GM23338 (cell line): ENCODE measurements around the gene ARMC9.

ENCODE experiments used
- CREB1 ChIP-seq: fragments of 250-450 bp; sonication (Bioruptor Pico); IDR thresholded peaks from 2 replicates; pipeline ENCODE4 v1.5.0; 2020; ENCODE audit warnings: low read depth, mild to moderate bottlenecking, moderate library complexity
- EZH2 ChIP-seq: fragments of 200-600 bp; sonication (generic); IDR thresholded peaks from one replicate; pipeline ENCODE4 v1.8.0; 2017; ENCODE audit warnings: antibody characterized with exemption, mild to moderate bottlenecking, low read depth; ENCODE audit not compliant: unreplicated experiment
- EZH2phosphoT487 ChIP-seq: fragments of 200-600 bp; sonication (generic); IDR thresholded peaks from one replicate; pipeline ENCODE4 v1.8.1; 2018; ENCODE audit warnings: antibody characterized with exemption; ENCODE audit not compliant: unreplicated experiment
- JUNB ChIP-seq: IDR thresholded peaks from one replicate; pipeline ENCODE4 v1.6.1; 2016; ENCODE audit warnings: antibody characterized with exemption; ENCODE audit not compliant: unreplicated experiment
- POLR2AphosphoS5 ChIP-seq: IDR thresholded peaks from 2 replicates; pipeline ENCODE4 v1.6.1; 2016; ENCODE audit warnings: antibody characterized with exemption, low read depth
- ZNF114 ChIP-seq: fragments of 250-450 bp; sonication (Bioruptor Pico); IDR thresholded peaks from 2 replicates; pipeline ENCODE4 v1.5.0; 2020; ENCODE audit warnings: mild to moderate bottlenecking, moderate library complexity
- ZNF331 ChIP-seq: fragments of 250-450 bp; sonication (Bioruptor Pico); IDR thresholded peaks from 2 replicates; pipeline ENCODE4 v1.5.0; 2020; ENCODE audit warnings: low read depth, mild to moderate bottlenecking, moderate library complexity
- TF ChIP-seq, protein P1 (sequence below), 2 experiments: fragments of 200-600 bp in 1 of 2; sonication (generic) in 1 of 2; conservative IDR thresholded peaks; 2 replicates each; pipeline versions ENCODE4 v1.5.1 to v1.6.1; 2016 to 2017; ENCODE audit warnings: antibody characterized with exemption in 2 of 2, low read depth in 2 of 2, mild to moderate bottlenecking in 2 of 2, moderate library complexity in 1 of 2
- TF ChIP-seq, protein P2 (sequence below): IDR thresholded peaks from 2 replicates; pipeline ENCODE4 v1.6.1; 2016; ENCODE audit warnings: antibody characterized with exemption
- TF ChIP-seq, protein P3 (sequence below): IDR thresholded peaks from one replicate; pipeline ENCODE4 v1.6.1; 2018; ENCODE audit warnings: antibody characterized with exemption; ENCODE audit not compliant: unreplicated experiment
- TF ChIP-seq, protein P4 (sequence below): fragments of 250-450 bp; sonication (Bioruptor Pico); IDR thresholded peaks from 2 replicates; pipeline ENCODE4 v1.5.0; 2020; ENCODE audit warnings: mild to moderate bottlenecking, moderate library complexity

DNA sequence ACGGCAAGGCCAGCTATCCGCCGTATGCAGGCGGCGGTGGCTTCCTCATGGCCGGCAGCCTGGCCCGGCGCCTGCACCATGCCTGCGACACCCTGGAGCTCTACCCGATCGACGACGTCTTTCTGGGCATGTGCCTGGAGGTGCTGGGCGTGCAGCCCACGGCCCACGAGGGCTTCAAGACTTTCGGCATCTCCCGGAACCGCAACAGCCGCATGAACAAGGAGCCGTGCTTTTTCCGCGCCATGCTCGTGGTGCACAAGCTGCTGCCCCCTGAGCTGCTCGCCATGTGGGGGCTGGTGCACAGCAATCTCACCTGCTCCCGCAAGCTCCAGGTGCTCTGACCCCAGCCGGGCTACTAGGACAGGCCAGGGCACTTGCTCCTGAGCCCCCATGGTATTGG, 200.2 kb downstream of the ARMC9 start:
- TF ChIP-seq, protein P1, sequence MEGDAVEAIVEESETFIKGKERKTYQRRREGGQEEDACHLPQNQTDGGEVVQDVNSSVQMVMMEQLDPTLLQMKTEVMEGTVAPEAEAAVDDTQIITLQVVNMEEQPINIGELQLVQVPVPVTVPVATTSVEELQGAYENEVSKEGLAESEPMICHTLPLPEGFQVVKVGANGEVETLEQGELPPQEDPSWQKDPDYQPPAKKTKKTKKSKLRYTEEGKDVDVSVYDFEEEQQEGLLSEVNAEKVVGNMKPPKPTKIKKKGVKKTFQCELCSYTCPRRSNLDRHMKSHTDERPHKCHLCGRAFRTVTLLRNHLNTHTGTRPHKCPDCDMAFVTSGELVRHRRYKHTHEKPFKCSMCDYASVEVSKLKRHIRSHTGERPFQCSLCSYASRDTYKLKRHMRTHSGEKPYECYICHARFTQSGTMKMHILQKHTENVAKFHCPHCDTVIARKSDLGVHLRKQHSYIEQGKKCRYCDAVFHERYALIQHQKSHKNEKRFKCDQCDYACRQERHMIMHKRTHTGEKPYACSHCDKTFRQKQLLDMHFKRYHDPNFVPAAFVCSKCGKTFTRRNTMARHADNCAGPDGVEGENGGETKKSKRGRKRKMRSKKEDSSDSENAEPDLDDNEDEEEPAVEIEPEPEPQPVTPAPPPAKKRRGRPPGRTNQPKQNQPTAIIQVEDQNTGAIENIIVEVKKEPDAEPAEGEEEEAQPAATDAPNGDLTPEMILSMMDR (conservative IDR thresholded peaks at IDR 0.05; ENCODE audit: low read depth in 2 of 2) = no peak
- TF ChIP-seq, protein P2, sequence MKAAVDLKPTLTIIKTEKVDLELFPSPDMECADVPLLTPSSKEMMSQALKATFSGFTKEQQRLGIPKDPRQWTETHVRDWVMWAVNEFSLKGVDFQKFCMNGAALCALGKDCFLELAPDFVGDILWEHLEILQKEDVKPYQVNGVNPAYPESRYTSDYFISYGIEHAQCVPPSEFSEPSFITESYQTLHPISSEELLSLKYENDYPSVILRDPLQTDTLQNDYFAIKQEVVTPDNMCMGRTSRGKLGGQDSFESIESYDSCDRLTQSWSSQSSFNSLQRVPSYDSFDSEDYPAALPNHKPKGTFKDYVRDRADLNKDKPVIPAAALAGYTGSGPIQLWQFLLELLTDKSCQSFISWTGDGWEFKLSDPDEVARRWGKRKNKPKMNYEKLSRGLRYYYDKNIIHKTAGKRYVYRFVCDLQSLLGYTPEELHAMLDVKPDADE = no peak
- TF ChIP-seq EZH2phosphoT487 (no peak), POLR2AphosphoS5 (no peak), CREB1 (CRISPR knock-in tag) (no peak), EZH2 (no peak), ZNF114 (CRISPR knock-in tag) (no peak), ZNF331 (CRISPR knock-in tag) (no peak), JUNB (no peak)
- TF ChIP-seq, protein P3, sequence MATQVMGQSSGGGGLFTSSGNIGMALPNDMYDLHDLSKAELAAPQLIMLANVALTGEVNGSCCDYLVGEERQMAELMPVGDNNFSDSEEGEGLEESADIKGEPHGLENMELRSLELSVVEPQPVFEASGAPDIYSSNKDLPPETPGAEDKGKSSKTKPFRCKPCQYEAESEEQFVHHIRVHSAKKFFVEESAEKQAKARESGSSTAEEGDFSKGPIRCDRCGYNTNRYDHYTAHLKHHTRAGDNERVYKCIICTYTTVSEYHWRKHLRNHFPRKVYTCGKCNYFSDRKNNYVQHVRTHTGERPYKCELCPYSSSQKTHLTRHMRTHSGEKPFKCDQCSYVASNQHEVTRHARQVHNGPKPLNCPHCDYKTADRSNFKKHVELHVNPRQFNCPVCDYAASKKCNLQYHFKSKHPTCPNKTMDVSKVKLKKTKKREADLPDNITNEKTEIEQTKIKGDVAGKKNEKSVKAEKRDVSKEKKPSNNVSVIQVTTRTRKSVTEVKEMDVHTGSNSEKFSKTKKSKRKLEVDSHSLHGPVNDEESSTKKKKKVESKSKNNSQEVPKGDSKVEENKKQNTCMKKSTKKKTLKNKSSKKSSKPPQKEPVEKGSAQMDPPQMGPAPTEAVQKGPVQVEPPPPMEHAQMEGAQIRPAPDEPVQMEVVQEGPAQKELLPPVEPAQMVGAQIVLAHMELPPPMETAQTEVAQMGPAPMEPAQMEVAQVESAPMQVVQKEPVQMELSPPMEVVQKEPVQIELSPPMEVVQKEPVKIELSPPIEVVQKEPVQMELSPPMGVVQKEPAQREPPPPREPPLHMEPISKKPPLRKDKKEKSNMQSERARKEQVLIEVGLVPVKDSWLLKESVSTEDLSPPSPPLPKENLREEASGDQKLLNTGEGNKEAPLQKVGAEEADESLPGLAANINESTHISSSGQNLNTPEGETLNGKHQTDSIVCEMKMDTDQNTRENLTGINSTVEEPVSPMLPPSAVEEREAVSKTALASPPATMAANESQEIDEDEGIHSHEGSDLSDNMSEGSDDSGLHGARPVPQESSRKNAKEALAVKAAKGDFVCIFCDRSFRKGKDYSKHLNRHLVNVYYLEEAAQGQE = no peak
- TF ChIP-seq, protein P4, sequence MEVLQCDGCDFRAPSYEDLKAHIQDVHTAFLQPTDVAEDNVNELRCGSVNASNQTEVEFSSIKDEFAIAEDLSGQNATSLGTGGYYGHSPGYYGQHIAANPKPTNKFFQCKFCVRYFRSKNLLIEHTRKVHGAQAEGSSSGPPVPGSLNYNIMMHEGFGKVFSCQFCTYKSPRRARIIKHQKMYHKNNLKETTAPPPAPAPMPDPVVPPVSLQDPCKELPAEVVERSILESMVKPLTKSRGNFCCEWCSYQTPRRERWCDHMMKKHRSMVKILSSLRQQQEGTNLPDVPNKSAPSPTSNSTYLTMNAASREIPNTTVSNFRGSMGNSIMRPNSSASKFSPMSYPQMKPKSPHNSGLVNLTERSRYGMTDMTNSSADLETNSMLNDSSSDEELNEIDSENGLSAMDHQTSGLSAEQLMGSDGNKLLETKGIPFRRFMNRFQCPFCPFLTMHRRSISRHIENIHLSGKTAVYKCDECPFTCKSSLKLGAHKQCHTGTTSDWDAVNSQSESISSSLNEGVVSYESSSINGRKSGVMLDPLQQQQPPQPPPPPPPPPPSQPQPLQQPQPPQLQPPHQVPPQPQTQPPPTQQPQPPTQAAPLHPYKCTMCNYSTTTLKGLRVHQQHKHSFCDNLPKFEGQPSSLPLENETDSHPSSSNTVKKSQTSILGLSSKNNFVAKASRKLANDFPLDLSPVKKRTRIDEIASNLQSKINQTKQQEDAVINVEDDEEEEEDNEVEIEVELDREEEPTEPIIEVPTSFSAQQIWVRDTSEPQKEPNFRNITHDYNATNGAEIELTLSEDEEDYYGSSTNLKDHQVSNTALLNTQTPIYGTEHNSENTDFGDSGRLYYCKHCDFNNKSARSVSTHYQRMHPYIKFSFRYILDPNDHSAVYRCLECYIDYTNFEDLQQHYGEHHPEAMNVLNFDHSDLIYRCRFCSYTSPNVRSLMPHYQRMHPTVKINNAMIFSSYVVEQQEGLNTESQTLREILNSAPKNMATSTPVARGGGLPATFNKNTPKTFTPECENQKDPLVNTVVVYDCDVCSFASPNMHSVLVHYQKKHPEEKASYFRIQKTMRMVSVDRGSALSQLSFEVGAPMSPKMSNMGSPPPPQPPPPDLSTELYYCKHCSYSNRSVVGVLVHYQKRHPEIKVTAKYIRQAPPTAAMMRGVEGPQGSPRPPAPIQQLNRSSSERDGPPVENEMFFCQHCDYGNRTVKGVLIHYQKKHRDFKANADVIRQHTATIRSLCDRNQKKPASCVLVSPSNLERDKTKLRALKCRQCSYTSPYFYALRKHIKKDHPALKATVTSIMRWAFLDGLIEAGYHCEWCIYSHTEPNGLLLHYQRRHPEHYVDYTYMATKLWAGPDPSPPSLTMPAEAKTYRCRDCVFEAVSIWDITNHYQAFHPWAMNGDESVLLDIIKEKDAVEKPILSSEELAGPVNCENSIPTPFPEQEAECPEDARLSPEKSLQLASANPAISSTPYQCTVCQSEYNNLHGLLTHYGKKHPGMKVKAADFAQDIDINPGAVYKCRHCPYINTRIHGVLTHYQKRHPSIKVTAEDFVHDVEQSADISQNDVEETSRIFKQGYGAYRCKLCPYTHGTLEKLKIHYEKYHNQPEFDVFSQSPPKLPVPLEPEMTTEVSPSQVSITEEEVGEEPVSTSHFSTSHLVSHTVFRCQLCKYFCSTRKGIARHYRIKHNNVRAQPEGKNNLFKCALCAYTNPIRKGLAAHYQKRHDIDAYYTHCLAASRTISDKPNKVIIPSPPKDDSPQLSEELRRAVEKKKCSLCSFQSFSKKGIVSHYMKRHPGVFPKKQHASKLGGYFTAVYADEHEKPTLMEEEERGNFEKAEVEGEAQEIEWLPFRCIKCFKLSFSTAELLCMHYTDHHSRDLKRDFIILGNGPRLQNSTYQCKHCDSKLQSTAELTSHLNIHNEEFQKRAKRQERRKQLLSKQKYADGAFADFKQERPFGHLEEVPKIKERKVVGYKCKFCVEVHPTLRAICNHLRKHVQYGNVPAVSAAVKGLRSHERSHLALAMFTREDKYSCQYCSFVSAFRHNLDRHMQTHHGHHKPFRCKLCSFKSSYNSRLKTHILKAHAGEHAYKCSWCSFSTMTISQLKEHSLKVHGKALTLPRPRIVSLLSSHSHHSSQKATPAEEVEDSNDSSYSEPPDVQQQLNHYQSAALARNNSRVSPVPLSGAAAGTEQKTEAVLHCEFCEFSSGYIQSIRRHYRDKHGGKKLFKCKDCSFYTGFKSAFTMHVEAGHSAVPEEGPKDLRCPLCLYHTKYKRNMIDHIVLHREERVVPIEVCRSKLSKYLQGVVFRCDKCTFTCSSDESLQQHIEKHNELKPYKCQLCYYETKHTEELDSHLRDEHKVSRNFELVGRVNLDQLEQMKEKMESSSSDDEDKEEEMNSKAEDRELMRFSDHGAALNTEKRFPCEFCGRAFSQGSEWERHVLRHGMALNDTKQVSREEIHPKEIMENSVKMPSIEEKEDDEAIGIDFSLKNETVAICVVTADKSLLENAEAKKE (CRISPR knock-in tag) = no peak
